HepG2 (cell line): ENCODE measurements around the gene LTA4H. TPM values are rescaled to one million over a fixed set of nuclear protein-coding genes. Genes with fewer than 3 reads are reported as not detected.

ENCODE experiments used
- FOXA1 ChIP-seq, 2 experiments: fragments of 450-650 bp in 1 of 2; sonication (generic) in 1 of 2; formaldehyde crosslinking in 1 of 2; IDR thresholded peaks; 2 replicates each; pipeline versions ENCODE4 v1.4.0 to v1.6.1; 2016 to 2020; ENCODE audit warnings: missing genetic modification reagents in 1 of 2
- HDAC6 ChIP-seq: fragments of 200-600 bp; sonication (generic); IDR thresholded peaks from 2 replicates; pipeline ENCODE4 v1.7.0; 2017; ENCODE audit warnings: mild to moderate bottlenecking, antibody characterized with exemption, low read length, low read depth
- HNF1B ChIP-seq: sonication (generic); formaldehyde crosslinking; IDR thresholded peaks from 2 replicates; pipeline ENCODE4 v1.5.1; 2020; ENCODE audit warnings: mild to moderate bottlenecking, moderate library complexity, missing genetic modification reagents
- IKZF1 ChIP-seq: fragments of 450-650 bp; IDR thresholded peaks from 2 replicates; pipeline ENCODE4 v1.7.1; 2016
- IRF9 ChIP-seq: sonication (generic); formaldehyde crosslinking; IDR thresholded peaks from 2 replicates; pipeline ENCODE4 v1.8.0; 2022; ENCODE audit warnings: missing genetic modification reagents, mild to moderate bottlenecking, borderline replicate concordance
- KLF11 ChIP-seq: IDR thresholded peaks from 2 replicates; pipeline ENCODE4 v1.6.1; 2016; ENCODE audit warnings: missing compliant biosample characterization
- MIXL1 ChIP-seq: IDR thresholded peaks from 2 replicates; pipeline ENCODE4 v1.6.1; 2016
- ZNF10 ChIP-seq: sonication (generic); formaldehyde crosslinking; IDR thresholded peaks from 2 replicates; pipeline ENCODE4 v1.4.0; 2020; ENCODE audit warnings: mild to moderate bottlenecking, low read depth, missing genetic modification reagents, borderline replicate concordance
- ZNF180 ChIP-seq: sonication (generic); formaldehyde crosslinking; IDR thresholded peaks from 2 replicates; pipeline ENCODE4 v1.4.0; 2020; ENCODE audit warnings: low read depth, missing genetic modification reagents, borderline replicate concordance
- ZNF484 ChIP-seq: sonication (generic); formaldehyde crosslinking; IDR thresholded peaks from 2 replicates; pipeline ENCODE4 v1.5.1; 2020; ENCODE audit warnings: mild to moderate bottlenecking, low read depth, missing genetic modification reagents, borderline replicate concordance
- ZNF674 ChIP-seq: sonication (generic); formaldehyde crosslinking; IDR thresholded peaks from 2 replicates; pipeline ENCODE4 v1.5.0; 2020; ENCODE audit warnings: low read depth, mild to moderate bottlenecking, missing genetic modification reagents
- polyA plus RNA-seq, 8 experiments: library from polyadenylated mRNA; depleted of rRNA in 3 of 8; stranded (reverse) in 7 of 8; unstranded in 1 of 8; fragments of >200 nt; fragmentation: Illumina TruSeq in 4 of 8; extraction: Trizol in 4 of 8; gene quantifications; 2 replicates each; pipeline versions ENCODE4 v1.2.1 to v1.2.3, GENCODE V29; 2011 to 2016; ENCODE audit warnings: low read depth in 4 of 8, missing spikeins in 1 of 8, mixed read lengths in 1 of 8; ENCODE audit not compliant: insufficient read depth in 1 of 8
- total RNA-seq, 5 experiments: library from RNA; depleted of rRNA; stranded (reverse); fragments of >200 nt; fragmentation: Illumina TruSeq; extraction: Trizol; gene quantifications; 2 replicates each; pipeline ENCODE4 v1.2.3, GENCODE V29; 2016; ENCODE audit warnings: low read depth in 1 of 5
- TF ChIP-seq, protein P1 (sequence below), 2 experiments: fragments of 450-650 bp in 1 of 2; sonication (generic) in 1 of 2; formaldehyde crosslinking in 1 of 2; IDR thresholded peaks; 2 replicates each; pipeline versions ENCODE4 v1.6.1 to v1.8.0; 2016 to 2022; ENCODE audit warnings: antibody characterized with exemption in 1 of 2, mild to moderate bottlenecking in 1 of 2, missing genetic modification reagents in 1 of 2
- TF ChIP-seq, protein P2 (sequence below), 2 experiments: sonication (generic) in 1 of 2; formaldehyde crosslinking in 1 of 2; IDR thresholded peaks; 2 replicates each; pipeline versions ENCODE4 v1.4.0 to v1.6.1; 2018 to 2020; ENCODE audit warnings: missing genetic modification reagents in 2 of 2, borderline replicate concordance in 1 of 2, low read depth in 1 of 2, mild to moderate bottlenecking in 1 of 2, missing biosample characterization in 1 of 2

Gene LTA4H
- total and polyA plus RNA-seq, 2 of the 13 experiments (the other 11 are each of a cell fraction or from before 2014, with no cell fraction given) = 87.5 to 90.4 TPM

GRCh38 chr12:96035283-96036236 lies at the start of gene LTA4H (continued):
- TF ChIP-seq, protein P1, sequence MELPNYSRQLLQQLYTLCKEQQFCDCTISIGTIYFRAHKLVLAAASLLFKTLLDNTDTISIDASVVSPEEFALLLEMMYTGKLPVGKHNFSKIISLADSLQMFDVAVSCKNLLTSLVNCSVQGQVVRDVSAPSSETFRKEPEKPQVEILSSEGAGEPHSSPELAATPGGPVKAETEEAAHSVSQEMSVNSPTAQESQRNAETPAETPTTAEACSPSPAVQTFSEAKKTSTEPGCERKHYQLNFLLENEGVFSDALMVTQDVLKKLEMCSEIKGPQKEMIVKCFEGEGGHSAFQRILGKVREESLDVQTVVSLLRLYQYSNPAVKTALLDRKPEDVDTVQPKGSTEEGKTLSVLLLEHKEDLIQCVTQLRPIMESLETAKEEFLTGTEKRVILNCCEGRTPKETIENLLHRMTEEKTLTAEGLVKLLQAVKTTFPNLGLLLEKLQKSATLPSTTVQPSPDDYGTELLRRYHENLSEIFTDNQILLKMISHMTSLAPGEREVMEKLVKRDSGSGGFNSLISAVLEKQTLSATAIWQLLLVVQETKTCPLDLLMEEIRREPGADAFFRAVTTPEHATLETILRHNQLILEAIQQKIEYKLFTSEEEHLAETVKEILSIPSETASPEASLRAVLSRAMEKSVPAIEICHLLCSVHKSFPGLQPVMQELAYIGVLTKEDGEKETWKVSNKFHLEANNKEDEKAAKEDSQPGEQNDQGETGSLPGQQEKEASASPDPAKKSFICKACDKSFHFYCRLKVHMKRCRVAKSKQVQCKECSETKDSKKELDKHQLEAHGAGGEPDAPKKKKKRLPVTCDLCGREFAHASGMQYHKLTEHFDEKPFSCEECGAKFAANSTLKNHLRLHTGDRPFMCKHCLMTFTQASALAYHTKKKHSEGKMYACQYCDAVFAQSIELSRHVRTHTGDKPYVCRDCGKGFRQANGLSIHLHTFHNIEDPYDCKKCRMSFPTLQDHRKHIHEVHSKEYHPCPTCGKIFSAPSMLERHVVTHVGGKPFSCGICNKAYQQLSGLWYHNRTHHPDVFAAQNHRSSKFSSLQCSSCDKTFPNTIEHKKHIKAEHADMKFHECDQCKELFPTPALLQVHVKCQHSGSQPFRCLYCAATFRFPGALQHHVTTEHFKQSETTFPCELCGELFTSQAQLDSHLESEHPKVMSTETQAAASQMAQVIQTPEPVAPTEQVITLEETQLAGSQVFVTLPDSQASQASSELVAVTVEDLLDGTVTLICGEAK (IDR thresholded peaks at IDR 0.05) = no peak
- TF ChIP-seq, protein P1 (CRISPR knock-in tag; IDR thresholded peaks at IDR 0.05) = no peak; the same call in 1 of the 2 replicates
- no peak for TF ChIP-seq HDAC6
- peak; percentile 86; the same call in 1 of the 2 replicates for TF ChIP-seq IRF9 (CRISPR knock-in tag)
- TF ChIP-seq FOXA1 (IDR thresholded peaks at IDR 0.05) = no peak
- peak; percentile 28 for TF ChIP-seq FOXA1 (CRISPR knock-in tag; IDR thresholded peaks at IDR 0.05)
- TF ChIP-seq ZNF10 (CRISPR knock-in tag) = no peak
- TF ChIP-seq ZNF484 (CRISPR knock-in tag) = no peak
- TF ChIP-seq MIXL1 (CRISPR knock-in tag) = peak; percentile 47
- TF ChIP-seq HNF1B = peak; percentile 28; the same call in 1 of the 2 replicates
- TF ChIP-seq IKZF1 = no peak
- TF ChIP-seq ZNF674 (CRISPR knock-in tag) = no peak; the same call in 1 of the 2 replicates
- TF ChIP-seq, protein P2, sequence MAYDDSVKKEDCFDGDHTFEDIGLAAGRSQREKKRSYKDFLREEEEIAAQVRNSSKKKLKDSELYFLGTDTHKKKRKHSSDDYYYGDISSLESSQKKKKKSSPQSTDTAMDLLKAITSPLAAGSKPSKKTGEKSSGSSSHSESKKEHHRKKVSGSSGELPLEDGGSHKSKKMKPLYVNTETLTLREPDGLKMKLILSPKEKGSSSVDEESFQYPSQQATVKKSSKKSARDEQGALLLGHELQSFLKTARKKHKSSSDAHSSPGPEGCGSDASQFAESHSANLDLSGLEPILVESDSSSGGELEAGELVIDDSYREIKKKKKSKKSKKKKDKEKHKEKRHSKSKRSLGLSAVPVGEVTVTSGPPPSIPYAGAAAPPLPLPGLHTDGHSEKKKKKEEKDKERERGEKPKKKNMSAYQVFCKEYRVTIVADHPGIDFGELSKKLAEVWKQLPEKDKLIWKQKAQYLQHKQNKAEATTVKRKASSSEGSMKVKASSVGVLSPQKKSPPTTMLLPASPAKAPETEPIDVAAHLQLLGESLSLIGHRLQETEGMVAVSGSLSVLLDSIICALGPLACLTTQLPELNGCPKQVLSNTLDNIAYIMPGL (CRISPR knock-in tag; IDR thresholded peaks at IDR 0.05; ENCODE audit: borderline replicate concordance in 1 of 2, low read depth in 1 of 2) = peak; percentile 96 to 99
- TF ChIP-seq ZNF180 (CRISPR knock-in tag) = 0 out of 2 replicates have a peak, but pooled peaks have one; percentile 65
- no peak; the same call in 1 of the 2 replicates for TF ChIP-seq KLF11
